Measurements from ENCODE around the gene RTN4RL1. TPM values are rescaled to one million over a fixed set of nuclear protein-coding genes. Genes with fewer than 3 reads are reported as not detected.

The RTN4RL1 gene
- total and polyA plus RNA-seq, 2 of the 4 experiments (the other 2 are of a cell fraction): under 0.01 to 0.03 TPM

DNA sequence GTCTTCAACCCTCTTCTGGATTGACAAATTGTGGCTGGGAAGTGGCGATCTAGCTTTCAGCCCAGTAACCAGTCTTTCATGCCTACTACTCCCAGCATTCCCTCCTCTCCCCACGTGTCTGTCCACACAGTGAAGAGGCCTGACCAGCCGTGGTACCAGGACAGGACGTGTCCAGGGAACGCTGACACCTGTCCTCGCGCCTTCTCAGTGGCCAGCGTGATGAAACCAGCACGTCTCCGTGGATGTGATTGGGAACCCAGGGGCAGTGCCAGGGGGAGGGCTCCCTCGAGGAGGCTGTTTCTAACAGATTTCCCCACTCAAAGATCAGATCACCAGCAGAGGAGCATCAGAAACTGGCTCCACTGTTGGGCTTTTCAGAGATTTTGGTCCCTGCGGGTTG is 126.3 kb downstream of the RTN4RL1 start:
- TF ChIP-seq CHD1 (IDR thresholded peaks at IDR 0.05; ENCODE audit: low read depth, low read length) (no peak), MAFK (IDR thresholded peaks at IDR 0.05; ENCODE audit: low read depth, low read length) (no peak), MXI1 (IDR thresholded peaks at IDR 0.05; ENCODE audit: borderline replicate concordance, low read depth, low read length) (no peak), RFX5 (IDR thresholded peaks at IDR 0.05; ENCODE audit: low read depth, low read length) (no peak), RAD21 (IDR thresholded peaks at IDR 0.05; ENCODE audit: low read length) (no peak), FOS (IDR thresholded peaks at IDR 0.05; ENCODE audit: low read depth, low read length) (no peak), POLR2A (IDR thresholded peaks at IDR 0.05; ENCODE audit: low read depth, low read length) (no peak), CEBPB (IDR thresholded peaks at IDR 0.05; ENCODE audit: low read depth, low read length) (no peak), RCOR1 (IDR thresholded peaks at IDR 0.05; ENCODE audit: insufficient replicate concordance, low read length) (no peak), SMC3 (IDR thresholded peaks at IDR 0.05; ENCODE audit: low read depth, low read length) (no peak), BHLHE40 (IDR thresholded peaks at IDR 0.05; ENCODE audit: low read depth, low read length) (no peak), NFE2L2 (IDR thresholded peaks at IDR 0.05; ENCODE audit: low read depth, low read length) (no peak), MAZ (IDR thresholded peaks at IDR 0.05; ENCODE audit: borderline replicate concordance, low read depth, low read length) (no peak)
- TF ChIP-seq, protein P1, sequence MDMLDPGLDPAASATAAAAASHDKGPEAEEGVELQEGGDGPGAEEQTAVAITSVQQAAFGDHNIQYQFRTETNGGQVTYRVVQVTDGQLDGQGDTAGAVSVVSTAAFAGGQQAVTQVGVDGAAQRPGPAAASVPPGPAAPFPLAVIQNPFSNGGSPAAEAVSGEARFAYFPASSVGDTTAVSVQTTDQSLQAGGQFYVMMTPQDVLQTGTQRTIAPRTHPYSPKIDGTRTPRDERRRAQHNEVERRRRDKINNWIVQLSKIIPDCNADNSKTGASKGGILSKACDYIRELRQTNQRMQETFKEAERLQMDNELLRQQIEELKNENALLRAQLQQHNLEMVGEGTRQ (IDR thresholded peaks at IDR 0.05; ENCODE audit: low read depth, low read length): no peak
- TF ChIP-seq, protein P2, sequence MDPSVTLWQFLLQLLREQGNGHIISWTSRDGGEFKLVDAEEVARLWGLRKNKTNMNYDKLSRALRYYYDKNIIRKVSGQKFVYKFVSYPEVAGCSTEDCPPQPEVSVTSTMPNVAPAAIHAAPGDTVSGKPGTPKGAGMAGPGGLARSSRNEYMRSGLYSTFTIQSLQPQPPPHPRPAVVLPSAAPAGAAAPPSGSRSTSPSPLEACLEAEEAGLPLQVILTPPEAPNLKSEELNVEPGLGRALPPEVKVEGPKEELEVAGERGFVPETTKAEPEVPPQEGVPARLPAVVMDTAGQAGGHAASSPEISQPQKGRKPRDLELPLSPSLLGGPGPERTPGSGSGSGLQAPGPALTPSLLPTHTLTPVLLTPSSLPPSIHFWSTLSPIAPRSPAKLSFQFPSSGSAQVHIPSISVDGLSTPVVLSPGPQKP (IDR thresholded peaks at IDR 0.05; ENCODE audit: borderline replicate concordance, low read depth, low read length): no peak
- TF ChIP-seq, protein P3, sequence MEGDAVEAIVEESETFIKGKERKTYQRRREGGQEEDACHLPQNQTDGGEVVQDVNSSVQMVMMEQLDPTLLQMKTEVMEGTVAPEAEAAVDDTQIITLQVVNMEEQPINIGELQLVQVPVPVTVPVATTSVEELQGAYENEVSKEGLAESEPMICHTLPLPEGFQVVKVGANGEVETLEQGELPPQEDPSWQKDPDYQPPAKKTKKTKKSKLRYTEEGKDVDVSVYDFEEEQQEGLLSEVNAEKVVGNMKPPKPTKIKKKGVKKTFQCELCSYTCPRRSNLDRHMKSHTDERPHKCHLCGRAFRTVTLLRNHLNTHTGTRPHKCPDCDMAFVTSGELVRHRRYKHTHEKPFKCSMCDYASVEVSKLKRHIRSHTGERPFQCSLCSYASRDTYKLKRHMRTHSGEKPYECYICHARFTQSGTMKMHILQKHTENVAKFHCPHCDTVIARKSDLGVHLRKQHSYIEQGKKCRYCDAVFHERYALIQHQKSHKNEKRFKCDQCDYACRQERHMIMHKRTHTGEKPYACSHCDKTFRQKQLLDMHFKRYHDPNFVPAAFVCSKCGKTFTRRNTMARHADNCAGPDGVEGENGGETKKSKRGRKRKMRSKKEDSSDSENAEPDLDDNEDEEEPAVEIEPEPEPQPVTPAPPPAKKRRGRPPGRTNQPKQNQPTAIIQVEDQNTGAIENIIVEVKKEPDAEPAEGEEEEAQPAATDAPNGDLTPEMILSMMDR (conservative IDR thresholded peaks at IDR 0.05; ENCODE audit: low read depth, low read length): no peak
- Histone ChIP-seq H2BK5ac (ENCODE audit: low read depth, low read length, poor library complexity, severe bottlenecking) (no peak overlapping the region), H3K4me2 (ENCODE audit: low read depth, low read length) (no peak overlapping the region), H3K9ac (ENCODE audit: low read depth, low read length) (no peak overlapping the region), H3K4me3 (ENCODE audit: insufficient read depth, low read depth, low read length) (no peak overlapping the region), H3K4me1 (ENCODE audit: control insufficient read depth, insufficient read depth, low read length) (no peaks in the 10 kb centered on the region), H2AFZ (replicated peaks; ENCODE audit: low read length, poor library complexity) (no peak overlapping the region), H3K18ac (ENCODE audit: low read depth, low read length) (no peak overlapping the region), H3K4ac (ENCODE audit: low read depth, low read length) (no peak overlapping the region), H3K56ac (ENCODE audit: extremely low read depth, insufficient read depth, low read length) (no peak overlapping the region), H3K23ac (ENCODE audit: low read depth, low read length) (no peak overlapping the region), H3K14ac (replicated peaks; ENCODE audit: low read depth, low read length) (no peak overlapping the region), H4K5ac (ENCODE audit: low read depth, low read length) (no peak overlapping the region), H3K27me3 (ENCODE audit: control insufficient read depth, insufficient read depth, low read length) (no peaks in the 10 kb centered on the region), H2BK20ac (ENCODE audit: low read depth, low read length) (no peak overlapping the region), H4K20me1 (ENCODE audit: insufficient read depth, low read length) (no peaks in the 10 kb centered on the region), H3K9me3 (ENCODE audit: control insufficient read depth, insufficient read depth, low read length) (no peaks in the 10 kb centered on the region), H4K8ac (ENCODE audit: low read depth in 2 of 2, low read length in 2 of 2) (no peak overlapping the region), H2AK5ac (ENCODE audit: low read depth, low read length) (no peak overlapping the region), H2BK15ac (ENCODE audit: low read depth, low read length) (no peak overlapping the region), H3K9me1 (ENCODE audit: insufficient read depth, low read length) (no peaks in the 10 kb centered on the region), H4K91ac (ENCODE audit: insufficient read depth, low read depth, low read length) (no peak overlapping the region), H3K27ac (ENCODE audit: insufficient read depth, low read length) (no peak overlapping the region), H2AK9ac (replicated peaks; ENCODE audit: low read depth, low read length, poor library complexity) (no peak overlapping the region), H3K36me3 (ENCODE audit: control insufficient read depth, insufficient read depth, low read length) (peaks cover 31% of the 10 kb centered on the region), H3K79me1 (ENCODE audit: low read depth in 1 of 2, low read length in 2 of 2) (no peaks in the 10 kb centered on the region), H2BK120ac (ENCODE audit: low read depth, low read length) (no peak overlapping the region)
- dilution Hi-C loops (cut with HindIII; ENCODE audit: low sequenced_read_pairs, unreplicated experiment) (no loop called here), in situ Hi-C loops (cut with MboI; ENCODE audit: low sequenced_read_pairs) (no loop called here), intact Hi-C loops (cut with micrococcal nuclease) (no loop called here)
- POLR2A ChIA-PET (ENCODE audit: unreplicated experiment): no interaction called here
- 98% methylated on average over 7 of the region's 12 CpGs; no CpG with 5 or more reads in 1 of the 2 experiments for WGBS, 2 experiments (ENCODE audit: extremely low coverage in 2 of 2, insufficient read length in 1 of 2)
- no peak for DNase-seq
- BruUV-seq (replicated peaks): no TSS peak
- ATAC-seq (ENCODE audit: low read depth): no peak
- CTCF ChIA-PET: no interaction called here
